ENCODE data around the gene UEVLD. TPM values are rescaled to one million over a fixed set of nuclear protein-coding genes. Genes with fewer than 3 reads are reported as not detected.

The UEVLD gene
- polyA plus RNA-seq, 1 donor (not counting 4 experiments of a cell fraction or from before 2014, with no cell fraction given), result 34.2 TPM

GRCh38 chr11:18490319-18490718 is 98.2 kb downstream of the UEVLD start:
- H3K9me1 ChIP-seq (ENCODE audit: control insufficient read depth, extremely low read depth, insufficient read depth, low read length), result no peaks in the 10 kb centered on the region
- TF ChIP-seq EZH2 (IDR thresholded peaks at IDR 0.05; ENCODE audit: low read length), result no peak
- no peak for TF ChIP-seq CTCF (optimal IDR thresholded peaks at IDR 0.05 in 1 of 3, IDR thresholded peaks at IDR 0.05 in 1 of 3, conservative IDR thresholded peaks at IDR 0.05 in 1 of 3; ENCODE audit: extremely low read depth in 1 of 3, insufficient read depth in 2 of 3, low read length in 3 of 3)
- H3K9me3 ChIP-seq (ENCODE audit: control insufficient read depth, low read depth, low read length), result no peaks in the 10 kb centered on the region
- no peak overlapping the region for H2AFZ ChIP-seq (ENCODE audit: control insufficient read depth, low read length)
- no peak overlapping the region for H3K9ac ChIP-seq (ENCODE audit: control insufficient read depth, extremely low read depth, insufficient read depth, low read length)
- no peak for DNase-seq (ENCODE audit: low read depth, low spot score)
- no peak overlapping the region for H3K4me3 ChIP-seq (ENCODE audit: control insufficient read depth in 2 of 3, extremely low read depth in 1 of 3, insufficient read depth in 2 of 3, low read depth in 1 of 3, low read length in 3 of 3)
- H3K4me1 ChIP-seq (ENCODE audit: control insufficient read depth, extremely low read depth, insufficient read depth, low read length), result peaks cover 6% of the 10 kb centered on the region
- no peaks in the 10 kb centered on the region for H3K79me2 ChIP-seq (ENCODE audit: control insufficient read depth, insufficient read depth, low read length)
- dilution Hi-C loops (cut with MboI; ENCODE audit: extremely low pct_ligation_motif_present, low sequenced_read_pairs), result no loop called here
- no peaks in the 10 kb centered on the region for H4K20me1 ChIP-seq (ENCODE audit: control insufficient read depth, extremely low read depth, insufficient read depth, low read length)
- FAIRE-seq, result no peak
- H3K27me3 ChIP-seq (ENCODE audit: control insufficient read depth, extremely low read depth, insufficient read depth, low read length), result no peaks in the 10 kb centered on the region
- H3K36me3 ChIP-seq (ENCODE audit: control insufficient read depth in 2 of 2, extremely low read depth in 1 of 2, insufficient read depth in 2 of 2, low read length in 2 of 2), result peaks cover 2 to 12% of the 10 kb centered on the region in 2 experiments
- no peak overlapping the region for H3K4me2 ChIP-seq (ENCODE audit: control insufficient read depth, extremely low read depth, insufficient read depth, low read depth, low read length)
- H3K27ac ChIP-seq (ENCODE audit: control insufficient read depth, insufficient read depth, low read length), result no peak overlapping the region

DNA sequence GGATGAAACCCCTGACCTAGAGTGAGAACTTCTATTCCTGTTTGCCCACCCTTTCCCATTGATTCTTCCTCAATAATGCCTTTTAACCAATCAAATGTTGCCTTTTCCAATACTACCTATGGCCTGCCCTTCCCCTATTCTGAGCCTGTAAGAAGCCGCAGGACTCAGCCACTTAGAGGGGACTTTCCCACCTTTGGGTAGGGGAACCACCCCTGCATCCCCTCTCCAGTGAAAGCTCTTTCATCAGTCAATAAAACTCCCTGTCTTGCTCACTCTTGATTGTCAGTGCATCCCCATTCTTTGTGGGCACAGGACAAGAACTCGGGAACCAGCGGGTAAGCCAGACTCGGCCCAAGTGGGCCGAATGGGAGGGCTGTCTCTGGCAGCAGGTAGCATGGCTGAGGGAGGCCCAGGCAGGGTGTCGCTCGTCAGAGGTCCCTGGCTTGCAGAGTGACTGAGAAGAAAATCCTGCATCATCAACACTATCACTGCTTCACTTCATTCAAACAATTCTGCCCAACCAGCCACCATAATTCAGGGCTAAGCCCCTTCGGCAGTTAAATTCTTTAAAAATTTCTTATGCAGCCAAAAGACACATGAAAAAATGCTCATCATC is 102.5 kb downstream of the UEVLD start:
- FAIRE-seq (no peak), DNase-seq (ENCODE audit: low read depth, low spot score) (no peak)
- no peaks in the 10 kb centered on the region for H3K9me1 ChIP-seq (ENCODE audit: control insufficient read depth, extremely low read depth, insufficient read depth, low read length)
- H3K4me2 ChIP-seq (ENCODE audit: control insufficient read depth, extremely low read depth, insufficient read depth, low read depth, low read length), result no peak overlapping the region
- H3K9me3 ChIP-seq (ENCODE audit: control insufficient read depth, low read depth, low read length), result no peaks in the 10 kb centered on the region
- no peak overlapping the region for H3K27ac ChIP-seq (ENCODE audit: control insufficient read depth, insufficient read depth, low read length)
- no peaks in the 10 kb centered on the region for H3K27me3 ChIP-seq (ENCODE audit: control insufficient read depth, extremely low read depth, insufficient read depth, low read length)
- TF ChIP-seq EZH2 (IDR thresholded peaks at IDR 0.05; ENCODE audit: low read length) (no peak), CTCF (optimal IDR thresholded peaks at IDR 0.05 in 1 of 3, IDR thresholded peaks at IDR 0.05 in 1 of 3, conservative IDR thresholded peaks at IDR 0.05 in 1 of 3; ENCODE audit: extremely low read depth in 1 of 3, insufficient read depth in 2 of 3, low read length in 3 of 3) (no peak)
- no peak overlapping the region for H2AFZ ChIP-seq (ENCODE audit: control insufficient read depth, low read length)
- H3K9ac ChIP-seq (ENCODE audit: control insufficient read depth, extremely low read depth, insufficient read depth, low read length), result no peak overlapping the region
- H3K4me3 ChIP-seq (ENCODE audit: control insufficient read depth in 2 of 3, extremely low read depth in 1 of 3, insufficient read depth in 2 of 3, low read depth in 1 of 3, low read length in 3 of 3), result no peak overlapping the region
- no peaks in the 10 kb centered on the region for H3K4me1 ChIP-seq (ENCODE audit: control insufficient read depth, extremely low read depth, insufficient read depth, low read length)
- no peaks in the 10 kb centered on the region for H3K79me2 ChIP-seq (ENCODE audit: control insufficient read depth, insufficient read depth, low read length)
- no peaks in the 10 kb centered on the region for H4K20me1 ChIP-seq (ENCODE audit: control insufficient read depth, extremely low read depth, insufficient read depth, low read length)
- peaks cover 11 to 21% of the 10 kb centered on the region in 2 experiments for H3K36me3 ChIP-seq (ENCODE audit: control insufficient read depth in 2 of 2, extremely low read depth in 1 of 2, insufficient read depth in 2 of 2, low read length in 2 of 2)
- dilution Hi-C loops (cut with MboI; ENCODE audit: extremely low pct_ligation_motif_present, low sequenced_read_pairs), result no loop called here

Other genes starting within 250 kb of the UEVLD start
- 1,969 to 3,668 TPM (median 2,339 TPM) in 3 replicates for gene LDHA, start 194.2 kb downstream of the UEVLD start, polyA plus RNA-seq
- gene LDHC, start 176.4 kb downstream of the UEVLD start, polyA plus RNA-seq, result 0.10 TPM in 1 of 3 replicates, not detected in the others
- gene LDHAL6A, start 132.9 kb downstream of the UEVLD start, polyA plus RNA-seq, result not detected in 3 replicates
- 113 to 148 TPM (median 130 TPM) in 3 replicates for gene TSG101, start 61.8 kb downstream of the UEVLD start, polyA plus RNA-seq
- gene MISFA, start 11.1 kb upstream of the UEVLD start, polyA plus RNA-seq, result 0.63 to 1.7 TPM (median 0.70 TPM) in 3 replicates
- gene SPTY2D1, start 45.6 kb upstream of the UEVLD start, polyA plus RNA-seq, result 14.3 to 17.9 TPM (median 15.6 TPM) in 3 replicates
- 2.5 to 10.5 TPM (median 2.5 TPM) in 3 replicates for gene TMEM86A, start 110.0 kb upstream of the UEVLD start, polyA plus RNA-seq
- 0.01 to 0.05 TPM (median 0.03 TPM) in 3 replicates for gene IGSF22, start 137.5 kb upstream of the UEVLD start, polyA plus RNA-seq
- gene PTPN5, start 203.1 kb upstream of the UEVLD start, polyA plus RNA-seq, result not detected in 3 replicates

All from keratinocyte (primary cell).